ENCODE measurements around the gene STMN1.

STMN1 gene

DNA sequence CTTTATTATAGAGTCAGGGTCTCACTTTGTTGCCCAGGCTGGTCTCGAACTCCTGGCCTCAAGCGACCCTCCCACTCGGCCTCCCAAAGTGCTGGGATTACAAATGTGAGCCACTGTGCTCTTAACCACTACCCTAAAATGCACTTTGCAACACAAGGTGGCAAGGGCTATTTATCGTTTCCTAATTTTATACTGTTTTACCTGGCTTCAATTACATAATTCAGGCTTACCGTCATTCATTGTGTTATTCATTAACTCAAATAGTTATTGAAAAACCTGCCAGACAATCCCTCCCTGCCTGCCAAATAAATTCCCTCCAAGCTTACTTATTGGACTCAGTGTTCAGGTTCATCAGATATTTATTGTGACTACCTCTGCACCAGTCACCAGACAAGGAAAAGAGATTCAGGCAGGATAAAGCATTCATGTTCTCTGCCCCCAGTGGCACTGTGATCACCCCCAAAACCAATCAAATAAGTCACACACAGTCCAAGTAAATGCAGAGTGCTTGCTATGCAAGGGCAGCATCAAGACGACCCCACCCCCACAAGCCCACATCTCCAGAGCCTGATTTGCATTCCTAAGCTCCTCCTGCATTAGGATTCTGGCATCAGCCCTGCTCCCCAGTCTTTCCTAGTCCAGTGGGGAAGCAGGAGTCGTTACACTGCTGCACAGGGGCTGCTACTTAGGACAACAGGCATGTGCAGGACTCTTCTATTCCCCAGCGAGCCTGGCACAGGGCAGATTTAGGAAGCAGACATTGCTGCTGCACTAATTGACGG lies 38.8 kb downstream of the STMN1 start:
- TF ChIP-seq, protein P1, sequence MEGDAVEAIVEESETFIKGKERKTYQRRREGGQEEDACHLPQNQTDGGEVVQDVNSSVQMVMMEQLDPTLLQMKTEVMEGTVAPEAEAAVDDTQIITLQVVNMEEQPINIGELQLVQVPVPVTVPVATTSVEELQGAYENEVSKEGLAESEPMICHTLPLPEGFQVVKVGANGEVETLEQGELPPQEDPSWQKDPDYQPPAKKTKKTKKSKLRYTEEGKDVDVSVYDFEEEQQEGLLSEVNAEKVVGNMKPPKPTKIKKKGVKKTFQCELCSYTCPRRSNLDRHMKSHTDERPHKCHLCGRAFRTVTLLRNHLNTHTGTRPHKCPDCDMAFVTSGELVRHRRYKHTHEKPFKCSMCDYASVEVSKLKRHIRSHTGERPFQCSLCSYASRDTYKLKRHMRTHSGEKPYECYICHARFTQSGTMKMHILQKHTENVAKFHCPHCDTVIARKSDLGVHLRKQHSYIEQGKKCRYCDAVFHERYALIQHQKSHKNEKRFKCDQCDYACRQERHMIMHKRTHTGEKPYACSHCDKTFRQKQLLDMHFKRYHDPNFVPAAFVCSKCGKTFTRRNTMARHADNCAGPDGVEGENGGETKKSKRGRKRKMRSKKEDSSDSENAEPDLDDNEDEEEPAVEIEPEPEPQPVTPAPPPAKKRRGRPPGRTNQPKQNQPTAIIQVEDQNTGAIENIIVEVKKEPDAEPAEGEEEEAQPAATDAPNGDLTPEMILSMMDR (IDR thresholded peaks at IDR 0.05; ENCODE audit: low read depth, low read length): no peak
- DNase-seq (ENCODE audit: extremely low read depth, low read depth): no peak

DNA sequence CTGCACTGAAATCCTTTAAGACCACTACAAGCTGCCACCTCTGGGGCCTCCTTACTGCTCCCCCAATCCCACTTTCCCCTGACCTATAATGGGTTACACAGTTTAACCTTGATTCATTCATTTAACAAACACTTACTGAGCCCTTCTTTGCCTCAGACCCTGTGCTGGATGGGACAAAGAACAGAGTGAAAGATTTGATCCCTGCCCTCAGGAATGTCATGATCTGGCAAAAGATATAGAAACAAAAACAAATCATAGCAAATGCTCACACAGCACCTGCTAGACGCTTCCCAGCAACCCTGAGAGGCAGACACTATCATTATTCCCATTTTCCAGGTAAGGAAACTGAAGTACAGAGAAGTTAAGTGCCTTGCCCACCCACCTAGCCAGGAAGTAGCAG lies 39.9 kb downstream of the STMN1 start:
- DNase-seq (ENCODE audit: extremely low read depth, low read depth): no peak
- TF ChIP-seq, protein P1 (IDR thresholded peaks at IDR 0.05; ENCODE audit: low read depth, low read length): no peak

DNA sequence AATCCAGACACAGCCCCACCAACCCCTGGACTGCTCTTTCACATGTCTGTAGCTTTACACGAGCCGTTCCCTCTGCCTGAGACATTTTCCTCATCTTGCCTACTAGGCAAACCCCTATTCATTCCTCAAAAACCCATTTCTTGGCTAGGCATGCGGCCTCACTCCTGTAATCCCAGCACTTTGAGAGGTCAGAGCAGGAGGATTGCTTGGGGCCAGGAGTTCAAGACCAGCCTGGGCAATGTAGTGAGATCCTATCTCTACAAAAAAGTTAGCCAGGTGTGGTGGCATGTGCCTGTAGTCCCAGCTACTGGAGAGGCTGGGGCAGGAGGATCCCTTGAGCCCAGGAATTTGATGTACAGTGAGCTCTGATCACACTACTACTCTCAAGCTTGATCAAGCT lies 41.8 kb downstream of the STMN1 start:
- DNase-seq (ENCODE audit: extremely low read depth, low read depth): no peak
- TF ChIP-seq, protein P1 (IDR thresholded peaks at IDR 0.05; ENCODE audit: low read depth, low read length): no peak

DNA sequence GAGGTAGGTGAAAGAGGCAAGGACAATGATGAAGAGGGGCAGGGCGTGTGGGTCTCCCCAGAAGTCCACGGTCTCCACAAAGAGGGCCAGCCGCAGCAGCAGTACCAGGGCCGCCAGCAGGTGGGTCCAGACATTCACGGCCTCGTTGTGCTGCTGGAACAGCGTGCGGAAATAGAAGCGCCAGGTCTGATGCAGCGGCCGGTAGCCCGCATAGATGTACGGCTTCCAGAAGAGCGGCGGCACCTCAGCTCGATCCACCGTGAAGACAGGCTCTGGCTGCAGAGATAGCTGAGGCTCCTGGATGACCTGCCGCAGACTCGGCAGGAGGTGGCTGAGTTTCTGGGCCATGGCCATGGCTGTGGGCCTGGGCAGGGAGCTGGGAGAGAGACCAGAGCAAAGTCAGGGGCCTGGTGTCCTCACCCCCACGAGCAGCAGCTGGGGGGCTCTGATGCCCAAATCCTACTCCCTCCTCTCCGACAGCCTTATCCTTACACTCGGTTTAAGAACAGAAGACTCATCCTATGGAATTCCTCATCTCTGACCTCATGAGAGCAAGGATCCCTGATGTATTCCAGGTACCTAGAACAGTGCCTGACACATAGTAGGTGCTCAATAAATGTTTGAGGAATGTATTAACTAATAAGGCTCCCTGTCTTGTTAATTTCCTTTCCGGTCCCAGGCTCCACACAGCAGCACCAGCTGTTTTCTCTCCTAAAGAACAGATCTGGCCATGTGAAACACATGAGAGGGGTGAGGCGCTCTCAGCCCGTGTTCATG lies 42.5 kb downstream of the STMN1 start:
- no peak for DNase-seq (ENCODE audit: extremely low read depth, low read depth)
- TF ChIP-seq, protein P1 (IDR thresholded peaks at IDR 0.05; ENCODE audit: low read depth, low read length): no peak

DNA sequence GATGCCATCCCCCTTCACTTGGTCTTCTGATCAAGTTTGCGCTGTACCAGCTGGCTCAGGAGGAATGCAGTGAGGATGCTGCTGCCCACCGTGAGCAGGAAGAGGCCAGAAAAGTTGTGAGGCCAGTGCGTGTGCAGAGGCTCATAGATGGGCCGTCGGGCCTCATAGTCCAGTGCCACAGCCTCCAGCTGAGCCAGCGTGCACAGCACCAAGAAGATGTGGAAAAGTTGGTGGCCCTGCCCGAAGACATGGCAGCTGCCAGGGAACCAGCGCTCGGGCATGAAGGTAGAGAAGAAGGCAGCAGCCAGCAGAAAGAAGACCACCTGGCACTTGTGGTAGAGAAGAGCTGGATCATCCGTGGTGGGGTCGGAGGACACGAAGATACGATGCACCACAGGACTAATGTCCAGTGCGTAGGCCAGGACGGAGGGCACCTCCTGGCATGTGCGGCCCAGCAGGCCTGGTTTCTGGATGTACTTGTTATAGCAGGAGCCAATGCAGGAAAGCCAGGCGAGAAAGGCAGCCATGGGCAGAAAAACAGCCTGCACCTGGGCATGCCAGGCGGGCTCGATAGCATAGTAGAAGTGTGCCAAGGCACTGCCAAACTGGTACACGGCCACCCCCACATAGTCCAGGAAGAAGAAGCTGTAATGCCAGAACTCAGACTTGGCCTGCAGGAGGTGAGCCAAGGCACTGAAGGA lies 43.3 kb downstream of the STMN1 start:
- TF ChIP-seq, protein P1 (IDR thresholded peaks at IDR 0.05; ENCODE audit: low read depth, low read length): no peak
- no peak for DNase-seq (ENCODE audit: extremely low read depth, low read depth)

DNA sequence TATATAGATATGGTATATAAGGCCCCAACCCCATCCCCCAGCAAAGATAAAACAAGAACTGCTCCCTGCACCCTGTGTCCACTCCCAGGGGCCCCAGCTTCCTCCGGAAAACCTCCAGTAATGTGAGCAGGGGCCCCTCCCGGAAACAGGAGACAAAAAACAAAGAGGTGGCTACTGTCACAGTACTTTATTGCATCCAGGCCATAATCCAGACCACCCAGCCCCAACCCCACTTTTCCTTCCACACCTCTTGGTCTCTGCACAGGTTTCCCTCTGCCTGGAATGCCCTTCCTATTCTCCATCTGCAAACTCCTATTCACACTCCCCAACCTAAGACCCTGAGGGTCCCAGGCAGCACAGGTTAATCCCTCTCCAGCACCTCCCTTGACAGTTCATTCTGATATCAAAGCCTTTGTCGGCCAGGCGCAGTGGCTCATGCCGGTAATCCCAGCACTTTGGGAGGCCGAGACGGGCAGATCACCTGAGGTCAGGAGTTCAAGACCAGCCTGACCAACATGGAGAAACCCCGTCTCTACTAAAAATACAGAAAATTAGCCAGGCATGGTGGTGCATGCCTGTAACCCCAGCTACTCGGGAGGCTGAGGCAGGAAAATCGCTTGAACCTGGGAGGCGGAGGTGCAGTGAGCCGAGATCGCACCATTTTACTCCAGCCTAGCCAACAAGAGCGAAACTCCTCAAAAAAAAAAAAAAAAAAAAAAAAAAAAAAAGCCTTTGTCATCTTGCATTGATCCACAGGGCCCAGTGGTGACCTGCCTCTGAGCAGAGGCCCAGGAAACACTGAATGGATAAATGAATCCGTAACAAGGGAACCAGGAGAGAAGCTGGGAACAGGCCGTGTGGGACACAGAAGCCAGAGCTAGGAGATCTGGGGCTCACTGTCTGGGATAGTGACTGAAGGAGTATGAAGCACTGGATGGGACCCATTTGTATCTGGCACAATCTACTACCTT lies 44.6 kb downstream of the STMN1 start:
- TF ChIP-seq, protein P1 (IDR thresholded peaks at IDR 0.05; ENCODE audit: low read depth, low read length): no peak
- no peak for DNase-seq (ENCODE audit: extremely low read depth, low read depth)
